Lower leg skin (tissue), 3 donors: ENCODE data around the gene CDKAL1.

Experiments
- CTCF ChIP-seq, 3 donors: fragments of 450-650 bp; IDR thresholded peaks; one replicate each; pipeline ENCODE4 v1.5.1; 2016; ENCODE audit warnings: antibody characterized with exemption in 3 of 3, mild to moderate bottlenecking in 3 of 3, moderate library complexity in 2 of 3
- POLR2A ChIP-seq, 2 donors: fragments of 450-650 bp; IDR thresholded peaks; one replicate each; pipeline ENCODE4 v1.6.1; 2016 to 2017; ENCODE audit warnings: antibody characterized with exemption in 2 of 2, mild to moderate bottlenecking in 1 of 2, moderate library complexity in 1 of 2

- TF ChIP-seq CTCF (IDR thresholded peaks at IDR 0.05) (no peak), POLR2A (IDR thresholded peaks at IDR 0.05) (no peak)
Observed at GRCh38 chr6:20704325-20705025, 170.2 kb downstream of the CDKAL1 start.
